ENCODE results near the gene CCDC40.

- TF ChIP-seq POLR2AphosphoS5 (IDR thresholded peaks at IDR 0.05; ENCODE audit: low read depth, low read length) = no peak
- no peak for TF ChIP-seq REST (IDR thresholded peaks at IDR 0.05; ENCODE audit: insufficient read depth in 1 of 2, low read depth in 2 of 2, low read length in 2 of 2)
- TF ChIP-seq TAF1 (IDR thresholded peaks at IDR 0.05; ENCODE audit: borderline replicate concordance, insufficient read depth, low read length) = no peak
- no peak for TF ChIP-seq SIN3A (IDR thresholded peaks at IDR 0.05; ENCODE audit: borderline replicate concordance, insufficient read depth, low read length)
Observed at GRCh38 chr17:80043963-80044362, 7.5 kb downstream of the CCDC40 start.

Data from PFSK-1 (cell line).